Neural cell (in vitro differentiated cells): Measurements from ENCODE around the gene MAGI1. TPM values are rescaled to one million over a fixed set of nuclear protein-coding genes. Genes with fewer than 3 reads are reported as not detected.

ENCODE experiments used
- H2AFZ ChIP-seq: fragments of 200-600, 300-800 bp; sonication (generic), shearing (Covaris generic); 2 replicates; pipeline ENCODE4 v1.6.0; 2014; ENCODE audit warnings: low read depth, mild to moderate bottlenecking, antibody characterized with exemption, low read length, moderate library complexity
- H3F3A ChIP-seq: fragments of 200-600 bp; shearing (Covaris generic); 2 replicates; pipeline ENCODE4 v1.6.1; 2016; ENCODE audit warnings: mild to moderate bottlenecking, moderate library complexity, mixed read lengths, antibody characterized with exemption, low read length; ENCODE audit not compliant: insufficient read depth, poor library complexity, severe bottlenecking
- H3K27ac ChIP-seq: fragments of 200-600, 300-800 bp; sonication (generic), shearing (Covaris generic); 2 replicates; pipeline ENCODE4 v1.5.1; 2014; ENCODE audit warnings: mild to moderate bottlenecking, low read length, moderate library complexity
- H3K27me3 ChIP-seq: fragments of 300-800, 200-600 bp; sonication (generic), shearing (Covaris generic); 2 replicates; pipeline ENCODE4 v1.6.0; 2014; ENCODE audit warnings: mild to moderate bottlenecking, low read depth, low read length, moderate library complexity; ENCODE audit not compliant: insufficient read depth
- H3K36me3 ChIP-seq: fragments of 300-800, 200-600 bp; sonication (generic), shearing (Covaris generic); 2 replicates; pipeline ENCODE4 v1.5.1; 2014; ENCODE audit warnings: mild to moderate bottlenecking, antibody characterized with exemption, low read length, moderate library complexity; ENCODE audit not compliant: insufficient read depth
- H3K4me2 ChIP-seq: fragments of 300-800, 200-600 bp; sonication (generic), shearing (Covaris generic); 2 replicates; pipeline ENCODE4 v1.6.0; 2014; ENCODE audit warnings: mild to moderate bottlenecking, low read length
- H3K4me3 ChIP-seq: fragments of 300-800, 200-600 bp; sonication (generic), shearing (Covaris generic); 2 replicates; pipeline ENCODE4 v1.5.1; 2014; ENCODE audit warnings: mild to moderate bottlenecking, low read length, moderate library complexity
- H3K79me2 ChIP-seq: fragments of 200-600 bp; shearing (Covaris generic); replicated peaks from 2 replicates; pipeline ENCODE4 v1.6.0; 2014; ENCODE audit warnings: mild to moderate bottlenecking, low read length, moderate library complexity; ENCODE audit not compliant: insufficient read depth
- H3K9ac ChIP-seq: fragments of 300-800, 200-600 bp; sonication (generic), shearing (Covaris generic); 2 replicates; pipeline ENCODE4 v1.6.1; 2016; ENCODE audit warnings: mild to moderate bottlenecking, low read length, mixed read lengths
- H3K9me2 ChIP-seq: fragments of 200-600 bp; shearing (Covaris generic); 2 replicates; pipeline ENCODE4 v1.6.1; 2016; ENCODE audit warnings: mild to moderate bottlenecking, low read length, mixed read lengths; ENCODE audit not compliant: insufficient read depth
- H3K9me3 ChIP-seq: fragments of 200-600, 300-800 bp; sonication (generic), shearing (Covaris generic); 2 replicates; pipeline ENCODE4 v1.6.1; 2016; ENCODE audit warnings: mild to moderate bottlenecking, mixed run types, low read length, moderate library complexity, mixed read lengths
- H4K20me1 ChIP-seq: fragments of 200-600 bp; shearing (Covaris generic); 2 replicates; pipeline ENCODE4 v1.6.1; 2016; ENCODE audit warnings: mild to moderate bottlenecking, mixed run types; ENCODE audit not compliant: insufficient read depth
- CTCF ChIP-seq: fragments of 450-650 bp; IDR thresholded peaks from 2 replicates; pipeline ENCODE4 v1.5.1; 2014; ENCODE audit warnings: antibody characterized with exemption, mild to moderate bottlenecking, moderate library complexity; ENCODE audit not compliant: poor library complexity, severe bottlenecking
- EP300 ChIP-seq: fragments of 450-650 bp; conservative IDR thresholded peaks from 2 replicates; pipeline ENCODE4 v1.6.1; 2014; ENCODE audit warnings: antibody characterized with exemption, mild to moderate bottlenecking, moderate library complexity; ENCODE audit not compliant: poor library complexity, severe bottlenecking
- EZH2 ChIP-seq: fragments of 200-600, 300-800 bp; shearing (Covaris generic), sonication (generic); IDR thresholded peaks from 2 replicates; pipeline ENCODE4 v1.6.1; 2014; ENCODE audit warnings: antibody characterized with exemption, low read length, borderline replicate concordance, mild to moderate bottlenecking; ENCODE audit not compliant: insufficient read depth, poor library complexity, severe bottlenecking
- MXI1 ChIP-seq: fragments of 450-650 bp; conservative IDR thresholded peaks from 2 replicates; pipeline ENCODE4 v1.6.1; 2014; ENCODE audit warnings: antibody characterized with exemption, mild to moderate bottlenecking; ENCODE audit not compliant: poor library complexity, severe bottlenecking
- POLR2AphosphoS5 ChIP-seq: IDR thresholded peaks from 2 replicates; pipeline ENCODE4 v1.6.1; 2012
- RAD21 ChIP-seq: fragments of 450-650 bp; conservative IDR thresholded peaks from 2 replicates; pipeline ENCODE4 v1.6.1; 2014; ENCODE audit warnings: antibody characterized with exemption, mild to moderate bottlenecking, moderate library complexity
- SMC3 ChIP-seq: fragments of 450-650 bp; conservative IDR thresholded peaks from 2 replicates; pipeline ENCODE4 v1.6.1; 2014; ENCODE audit warnings: antibody characterized with exemption, mild to moderate bottlenecking, moderate library complexity; ENCODE audit not compliant: poor library complexity
- TAF1 ChIP-seq: IDR thresholded peaks from 2 replicates; pipeline ENCODE4 v1.6.1; 2012; ENCODE audit warnings: low read depth
- polyA plus RNA-seq: library from polyadenylated mRNA; depleted of rRNA; stranded (reverse); fragments of >200 nt; gene quantifications from 2 replicates; pipeline ENCODE4 v1.2.3, GENCODE V29; 2014
- TF ChIP-seq, protein P1 (sequence below): IDR thresholded peaks from 2 replicates; pipeline ENCODE4 v1.6.1; 2012; ENCODE audit warnings: borderline replicate concordance

MAGI1 gene
- polyA plus RNA-seq, 1 donor from 2014 or later = 44.7 TPM

DNA sequence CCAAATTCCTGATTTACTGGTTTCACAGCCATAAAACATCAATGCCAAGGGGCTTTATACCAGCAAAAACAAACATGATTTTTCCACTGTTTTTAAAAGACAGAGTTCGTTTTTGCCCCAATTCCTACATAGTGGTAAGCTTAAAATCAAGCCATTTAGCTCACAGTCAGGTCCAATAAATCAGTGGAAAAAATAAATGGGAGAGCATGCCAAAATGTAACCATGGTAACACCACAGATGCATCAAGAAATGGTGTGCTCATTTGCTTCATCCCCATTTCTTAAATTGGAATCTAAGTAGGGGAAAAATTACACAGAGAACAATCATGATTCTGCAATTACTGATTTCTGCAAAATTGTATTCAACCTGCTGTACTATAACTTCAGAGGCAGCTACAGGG lies 418.8 kb downstream of the MAGI1 start:
- Histone ChIP-seq H3K9ac (no peak overlapping the region), H3K36me3 (no peaks in the 10 kb centered on the region), H3K9me3 (no peaks in the 10 kb centered on the region), H4K20me1 (no peaks in the 10 kb centered on the region), H3K79me2 (no peaks in the 10 kb centered on the region), H3K27me3 (no peaks in the 10 kb centered on the region), H3K27ac (no peak overlapping the region), H3K9me2 (no peaks in the 10 kb centered on the region), H3F3A (no peaks in the 10 kb centered on the region), H3K4me3 (no peak overlapping the region), H3K4me2 (no peak overlapping the region), H2AFZ (no peak overlapping the region)
- TF ChIP-seq TAF1 = no peak
- no peak for TF ChIP-seq RAD21
- no peak for TF ChIP-seq EP300
- TF ChIP-seq EZH2 = no peak

- Histone ChIP-seq H3K4me2 (no peak overlapping the region), H2AFZ (no peak overlapping the region), H3K9ac (no peak overlapping the region), H3K4me3 (no peak overlapping the region), H4K20me1 (no peaks in the 10 kb centered on the region), H3K27ac (no peak overlapping the region), H3K36me3 (no peaks in the 10 kb centered on the region), H3K9me2 (no peaks in the 10 kb centered on the region), H3F3A (no peaks in the 10 kb centered on the region), H3K79me2 (no peaks in the 10 kb centered on the region), H3K27me3 (no peaks in the 10 kb centered on the region), H3K9me3 (no peaks in the 10 kb centered on the region)
- TF ChIP-seq SMC3 = no peak
- no peak for TF ChIP-seq EP300
- TF ChIP-seq MXI1 = no peak
- no peak for TF ChIP-seq TAF1
- TF ChIP-seq POLR2AphosphoS5 = no peak
- TF ChIP-seq, protein P1, sequence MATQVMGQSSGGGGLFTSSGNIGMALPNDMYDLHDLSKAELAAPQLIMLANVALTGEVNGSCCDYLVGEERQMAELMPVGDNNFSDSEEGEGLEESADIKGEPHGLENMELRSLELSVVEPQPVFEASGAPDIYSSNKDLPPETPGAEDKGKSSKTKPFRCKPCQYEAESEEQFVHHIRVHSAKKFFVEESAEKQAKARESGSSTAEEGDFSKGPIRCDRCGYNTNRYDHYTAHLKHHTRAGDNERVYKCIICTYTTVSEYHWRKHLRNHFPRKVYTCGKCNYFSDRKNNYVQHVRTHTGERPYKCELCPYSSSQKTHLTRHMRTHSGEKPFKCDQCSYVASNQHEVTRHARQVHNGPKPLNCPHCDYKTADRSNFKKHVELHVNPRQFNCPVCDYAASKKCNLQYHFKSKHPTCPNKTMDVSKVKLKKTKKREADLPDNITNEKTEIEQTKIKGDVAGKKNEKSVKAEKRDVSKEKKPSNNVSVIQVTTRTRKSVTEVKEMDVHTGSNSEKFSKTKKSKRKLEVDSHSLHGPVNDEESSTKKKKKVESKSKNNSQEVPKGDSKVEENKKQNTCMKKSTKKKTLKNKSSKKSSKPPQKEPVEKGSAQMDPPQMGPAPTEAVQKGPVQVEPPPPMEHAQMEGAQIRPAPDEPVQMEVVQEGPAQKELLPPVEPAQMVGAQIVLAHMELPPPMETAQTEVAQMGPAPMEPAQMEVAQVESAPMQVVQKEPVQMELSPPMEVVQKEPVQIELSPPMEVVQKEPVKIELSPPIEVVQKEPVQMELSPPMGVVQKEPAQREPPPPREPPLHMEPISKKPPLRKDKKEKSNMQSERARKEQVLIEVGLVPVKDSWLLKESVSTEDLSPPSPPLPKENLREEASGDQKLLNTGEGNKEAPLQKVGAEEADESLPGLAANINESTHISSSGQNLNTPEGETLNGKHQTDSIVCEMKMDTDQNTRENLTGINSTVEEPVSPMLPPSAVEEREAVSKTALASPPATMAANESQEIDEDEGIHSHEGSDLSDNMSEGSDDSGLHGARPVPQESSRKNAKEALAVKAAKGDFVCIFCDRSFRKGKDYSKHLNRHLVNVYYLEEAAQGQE = no peak
- TF ChIP-seq EZH2 = no peak
- TF ChIP-seq CTCF = no peak
- no peak for TF ChIP-seq RAD21
These were observed 419.3 kb downstream of the MAGI1 start for GRCh38 chr3:65619451-65619881.

- Histone ChIP-seq H3K79me2 (no peaks in the 10 kb centered on the region), H3K27ac (no peak overlapping the region), H3K9ac (no peak overlapping the region), H3K27me3 (no peaks in the 10 kb centered on the region), H3F3A (no peaks in the 10 kb centered on the region), H3K9me3 (no peaks in the 10 kb centered on the region), H2AFZ (no peak overlapping the region), H4K20me1 (no peaks in the 10 kb centered on the region), H3K4me3 (no peak overlapping the region), H3K9me2 (no peaks in the 10 kb centered on the region), H3K36me3 (no peaks in the 10 kb centered on the region), H3K4me2 (no peak overlapping the region)
- TF ChIP-seq SMC3 = no peak
- TF ChIP-seq, protein P1 = no peak
- no peak for TF ChIP-seq CTCF
- TF ChIP-seq POLR2AphosphoS5 = no peak
- no peak for TF ChIP-seq MXI1
- no peak for TF ChIP-seq EZH2
- TF ChIP-seq RAD21 = no peak
- TF ChIP-seq EP300 = no peak
- TF ChIP-seq TAF1 = no peak
These were observed 420.1 kb downstream of the MAGI1 start for GRCh38 chr3:65618599-65618998.
